ENCODE measurements around the gene GAN.

Gene GAN

GRCh38 chr16:81431554-81432353, 117.0 kb downstream of the GAN start:
- DNase-seq (ENCODE audit: low spot score) = peak; percentile 49

GRCh38 chr16:81432937-81433557, 118.3 kb downstream of the GAN start:
- no peak for DNase-seq (ENCODE audit: low spot score)

- no peak for DNase-seq (ENCODE audit: low spot score)
Observed at GRCh38 chr16:81435103-81435502, 120.3 kb downstream of the GAN start.

GRCh38 chr16:81435567-81435966, 120.8 kb downstream of the GAN start:
- no peak for DNase-seq (ENCODE audit: low spot score)

GRCh38 chr16:81436386-81436785, 121.6 kb downstream of the GAN start:
- DNase-seq (ENCODE audit: low spot score) = no peak

- DNase-seq (ENCODE audit: low spot score) = no peak
Observed at GRCh38 chr16:81437865-81438264, 123.1 kb downstream of the GAN start.
